Activated naive CD4-positive, alpha-beta T cell treated with anti-CD3 and anti-CD28 coated beads, Interleukin-2, amount 10 ng/mL, durations not matched to agents 7 days and 5 days (primary cell): ENCODE results near the gene CAMK1D.
"Not testable (repeated sequence)": the region's sequence is repeated elsewhere in the genome, so short reads cannot be mapped to it uniquely, and the experiment has no call there.

Experiments used
- CTCF ChIA-PET: fragments of 350-600 bp; sonication (Branson Sonifier 250); formaldehyde crosslinking; loops from one replicate; lab custom pipeline; 2021; ENCODE audit warnings: antibody characterized with exemption; lab: Charles Lee
- DNase-seq: peaks from one replicate; pipeline ENCODE4 v3.0.0-alpha.2; 2020
- H3K27ac Mint-ChIP-seq: one replicate; pipeline ENCODE4 v1.8.0; 2021; ENCODE audit warnings: mild to moderate bottlenecking, moderate library complexity, mixed read lengths
- H3K27me3 Mint-ChIP-seq: one replicate; pipeline ENCODE4 v1.8.0; 2021; ENCODE audit warnings: mild to moderate bottlenecking, mixed read lengths
- H3K36me3 Mint-ChIP-seq: one replicate; pipeline ENCODE4 v1.8.0; 2021; ENCODE audit warnings: mixed read lengths
- H3K4me1 Mint-ChIP-seq: one replicate; pipeline ENCODE4 v1.8.0; 2021; ENCODE audit warnings: mixed read lengths
- H3K4me3 Mint-ChIP-seq: one replicate; pipeline ENCODE4 v1.8.0; 2021; ENCODE audit warnings: mild to moderate bottlenecking, moderate library complexity, mixed read lengths
- H3K9me3 Mint-ChIP-seq: one replicate; pipeline ENCODE4 v1.8.0; 2021; ENCODE audit warnings: mixed read lengths

Gene CAMK1D

DNA sequence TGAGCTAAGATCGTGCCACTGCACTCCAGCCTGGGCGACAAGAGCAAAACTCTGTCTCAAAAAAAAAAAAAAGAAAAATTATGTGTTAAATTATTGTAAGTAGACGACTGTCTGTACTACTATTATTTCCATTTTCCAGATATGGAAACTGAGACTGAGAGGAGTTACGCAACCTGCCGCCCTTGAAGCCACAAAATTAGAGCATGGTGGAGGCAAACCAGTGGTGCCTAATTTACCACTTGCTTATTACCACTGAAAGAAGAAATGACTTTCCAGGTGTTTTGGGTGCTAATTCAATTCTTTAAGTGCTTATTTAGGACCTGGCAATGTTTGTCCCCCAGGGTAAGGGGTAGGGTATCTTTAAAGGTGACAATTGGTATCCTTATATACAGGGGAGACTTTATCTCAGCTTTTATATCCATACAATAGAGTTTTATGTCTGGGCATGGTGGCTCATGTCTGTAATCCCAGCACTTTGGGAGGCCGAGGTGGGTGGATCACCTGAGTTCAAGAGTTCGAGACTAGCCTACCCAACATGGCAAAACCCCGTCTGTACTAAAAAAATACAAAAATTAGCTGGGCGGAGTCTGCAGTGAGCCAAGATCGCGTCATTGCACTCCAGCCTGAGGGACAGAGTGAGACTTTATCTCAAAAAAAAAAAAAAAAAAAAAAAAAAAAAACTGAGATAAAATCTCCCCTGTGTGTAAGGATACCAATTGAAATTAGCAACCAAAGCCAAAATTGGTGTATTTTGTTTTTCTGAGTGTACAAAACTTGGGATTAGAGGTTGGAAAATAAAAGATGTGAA, 16.6 kb upstream of the CAMK1D start:
- Mint-ChIP-seq H3K9me3 (no peaks in the 10 kb centered on the region), H3K27me3 (peaks cover 23% of the 10 kb centered on the region), H3K27ac (no peak overlapping the region), H3K4me3 (no peak overlapping the region), H3K36me3 (no peaks in the 10 kb centered on the region), H3K4me1 (no peaks in the 10 kb centered on the region)
- no peak for DNase-seq
- CTCF ChIA-PET, result no interaction called here

DNA sequence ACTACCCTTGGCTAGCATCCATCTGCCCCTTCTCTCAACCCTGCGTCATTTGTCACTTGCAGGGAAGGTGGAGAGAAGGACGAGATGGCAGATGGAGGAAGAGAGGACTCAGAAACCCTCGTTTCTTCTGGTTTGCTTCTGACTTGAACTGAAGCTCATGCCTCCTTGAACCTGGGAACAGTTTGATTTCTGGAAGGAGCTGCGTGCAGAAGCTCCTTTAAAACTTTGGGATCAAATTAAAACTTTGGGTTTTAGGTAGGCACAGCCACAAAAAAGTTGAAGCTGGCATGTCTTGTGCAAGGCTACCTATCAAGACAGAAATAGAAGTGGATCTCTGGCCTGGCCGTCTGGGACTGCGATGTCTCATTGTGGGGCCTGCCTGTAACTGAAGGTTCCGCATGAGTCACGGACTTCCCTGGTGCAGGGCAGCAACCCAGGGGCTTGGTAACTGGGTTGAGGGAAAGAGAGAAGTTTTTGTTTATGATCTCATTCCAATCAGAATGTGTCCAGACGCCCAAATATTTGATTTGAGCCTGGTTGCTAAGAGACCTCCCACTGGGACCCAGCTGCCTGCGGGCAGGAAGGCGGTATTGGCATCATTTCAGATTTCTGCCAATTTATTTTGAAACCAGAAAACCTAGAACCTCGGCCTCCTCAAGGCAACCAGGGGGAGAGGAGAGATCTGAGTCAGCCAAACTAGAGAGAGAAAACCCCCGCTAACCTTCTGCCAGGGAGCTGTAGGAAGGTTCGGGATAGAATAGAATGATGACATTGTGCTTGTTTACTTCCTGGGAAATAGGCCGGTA, 15.8 kb upstream of the CAMK1D start:
- CTCF ChIA-PET, result no interaction called here
- Mint-ChIP-seq H3K36me3 (no peaks in the 10 kb centered on the region), H3K4me1 (no peaks in the 10 kb centered on the region), H3K4me3 (no peak overlapping the region), H3K27ac (no peak overlapping the region), H3K27me3 (peaks cover 25% of the 10 kb centered on the region), H3K9me3 (no peaks in the 10 kb centered on the region)
- no peak for DNase-seq

DNA sequence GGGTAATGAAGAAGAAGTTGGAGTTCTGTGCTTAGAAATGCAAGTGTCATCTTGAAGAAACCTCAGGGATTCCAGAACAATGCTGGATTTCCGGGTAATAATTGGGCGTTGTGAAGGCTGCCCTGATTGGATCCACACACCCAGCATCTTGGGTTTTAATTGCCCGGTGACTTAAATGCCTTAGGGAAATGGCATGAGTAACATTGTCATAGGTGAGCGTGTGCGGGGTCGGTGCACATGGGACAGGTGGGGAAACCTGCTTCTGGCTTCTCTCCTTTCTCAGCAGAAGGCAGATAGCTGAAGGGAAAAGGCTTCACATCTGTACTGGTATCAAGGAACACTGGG, 15.2 kb upstream of the CAMK1D start:
- Mint-ChIP-seq H3K27ac (no peak overlapping the region), H3K4me1 (no peaks in the 10 kb centered on the region), H3K36me3 (no peaks in the 10 kb centered on the region), H3K9me3 (no peaks in the 10 kb centered on the region), H3K4me3 (no peak overlapping the region), H3K27me3 (peaks cover 25% of the 10 kb centered on the region)
- CTCF ChIA-PET, result no interaction called here
- DNase-seq, result no peak

DNA sequence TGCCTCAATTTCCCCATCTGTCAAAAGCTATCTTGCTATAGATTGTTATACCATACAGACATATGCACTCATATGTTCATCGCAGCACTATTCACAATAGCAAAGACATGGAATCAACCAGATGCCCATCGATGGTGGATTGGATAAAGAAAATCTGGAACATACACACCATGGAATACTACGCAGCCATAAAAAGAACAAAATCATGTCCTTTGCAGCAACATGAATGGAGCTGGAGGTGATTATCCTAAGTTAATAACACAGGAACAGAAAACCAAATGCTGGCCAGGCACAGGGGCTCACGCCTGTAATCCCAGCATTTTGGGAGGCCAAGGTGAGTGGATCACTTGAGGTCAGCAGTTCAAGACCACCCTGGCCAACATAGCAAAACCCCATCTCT, 14.2 kb upstream of the CAMK1D start:
- H3K9me3 Mint-ChIP-seq, DNase-seq, CTCF ChIA-PET, H3K27ac Mint-ChIP-seq, H3K4me1 Mint-ChIP-seq, H3K36me3 Mint-ChIP-seq, H3K4me3 Mint-ChIP-seq: not testable (repeated sequence)
- peaks cover 25% of the 10 kb centered on the region for H3K27me3 Mint-ChIP-seq

DNA sequence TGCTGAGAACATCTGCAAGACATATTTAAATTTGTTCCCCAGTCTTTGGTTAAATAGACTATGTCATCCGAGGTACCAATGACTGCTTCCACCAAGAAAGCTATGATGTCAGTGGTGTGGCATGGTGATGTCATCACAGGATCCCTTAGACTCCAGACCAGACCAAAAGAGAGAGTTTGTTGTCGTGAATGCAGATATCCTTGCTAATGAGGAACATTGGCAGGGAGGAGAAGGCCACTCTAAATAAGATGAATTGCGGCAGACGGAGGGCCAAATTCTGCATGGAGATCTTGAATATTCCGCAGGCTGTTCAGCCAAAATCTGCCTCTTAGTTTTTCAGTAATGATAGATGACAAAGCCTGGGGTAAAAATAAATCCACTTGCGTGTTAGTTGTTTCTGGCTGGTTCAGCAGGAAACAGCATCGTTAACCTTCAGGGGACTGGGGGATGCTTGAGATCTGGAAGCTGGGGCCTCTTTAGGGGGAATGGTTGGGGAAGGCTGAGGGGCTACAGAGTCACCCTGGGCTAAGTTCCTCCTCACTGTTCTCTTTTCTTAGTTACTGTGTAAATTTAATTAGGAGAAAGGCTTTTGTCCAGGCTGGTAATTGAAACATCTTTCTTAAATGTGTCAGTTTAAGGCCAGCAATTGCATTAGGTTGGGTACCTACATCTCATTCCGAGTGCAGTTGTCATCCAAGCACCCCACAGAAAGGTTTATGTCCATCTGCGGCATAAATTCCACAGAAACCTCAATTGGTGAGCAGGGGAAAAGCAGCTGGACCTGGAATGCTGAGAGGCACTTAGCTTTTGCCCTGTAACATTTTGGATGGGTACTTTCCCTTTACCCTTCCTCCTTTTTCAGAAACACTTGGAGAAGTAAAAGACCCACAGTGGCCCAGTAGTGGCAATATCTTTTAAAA, 11.6 kb upstream of the CAMK1D start:
- H3K27me3 Mint-ChIP-seq, result peaks cover 34% of the 10 kb centered on the region
- CTCF ChIA-PET, result interaction anchor here (1.2 kb wide), 1 partner anchor 319 kb away, joined by 3 read pairs; no protein-coding TSS in a partner anchor
- no peak overlapping the region for H3K27ac Mint-ChIP-seq
- no peaks in the 10 kb centered on the region for H3K4me1 Mint-ChIP-seq
- no peaks in the 10 kb centered on the region for H3K36me3 Mint-ChIP-seq
- no peak for DNase-seq
- no peak overlapping the region for H3K4me3 Mint-ChIP-seq
- H3K9me3 Mint-ChIP-seq, result no peaks in the 10 kb centered on the region

DNA sequence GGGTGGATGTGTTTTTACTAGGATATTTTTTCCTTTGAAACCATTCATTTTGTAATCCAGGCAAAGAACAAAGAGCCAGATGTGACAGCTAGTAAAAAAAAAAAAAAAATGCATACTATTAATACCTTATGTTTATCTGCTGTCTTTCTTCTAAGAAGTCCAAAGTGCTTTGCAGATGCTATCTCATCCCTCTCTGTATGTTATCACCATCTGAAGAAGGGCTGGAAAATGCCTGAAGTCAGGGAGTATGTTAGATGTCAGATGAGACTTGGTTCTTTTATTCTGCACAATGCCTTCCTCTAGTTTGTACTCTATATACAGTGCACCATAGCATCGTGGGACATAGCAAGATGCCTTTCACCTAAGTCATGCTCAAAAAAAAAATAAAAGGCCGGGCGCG, 10.4 kb upstream of the CAMK1D start:
- no peak overlapping the region for H3K27ac Mint-ChIP-seq
- peaks cover 39% of the 10 kb centered on the region for H3K27me3 Mint-ChIP-seq
- CTCF ChIA-PET, result no interaction called here
- H3K4me1 Mint-ChIP-seq, result no peaks in the 10 kb centered on the region
- H3K9me3 Mint-ChIP-seq, result no peaks in the 10 kb centered on the region
- no peak overlapping the region for H3K4me3 Mint-ChIP-seq
- H3K36me3 Mint-ChIP-seq, result no peaks in the 10 kb centered on the region
- DNase-seq, result no peak

DNA sequence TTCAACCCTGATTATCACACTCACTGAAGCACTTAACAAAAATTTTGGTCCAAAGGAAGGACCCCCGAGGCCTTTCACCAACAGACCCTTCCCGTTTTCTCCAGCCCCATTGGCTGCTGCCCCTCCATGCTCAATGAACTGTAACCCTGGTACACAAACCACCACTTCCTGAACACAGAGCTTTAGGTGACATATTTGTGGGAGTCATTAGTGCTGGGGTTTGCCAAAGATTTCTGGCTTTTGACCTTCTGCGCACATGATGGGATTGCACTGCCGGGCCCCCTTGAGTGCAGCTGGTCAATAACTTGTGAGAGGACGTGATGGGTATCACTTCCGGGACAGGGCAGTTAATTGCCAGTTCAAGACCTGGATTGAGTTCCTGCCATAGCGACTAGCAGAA, 9.0 kb upstream of the CAMK1D start:
- no peak overlapping the region for H3K27ac Mint-ChIP-seq
- H3K4me1 Mint-ChIP-seq, result peaks cover 5% of the 10 kb centered on the region
- H3K9me3 Mint-ChIP-seq, result no peaks in the 10 kb centered on the region
- peaks cover 44% of the 10 kb centered on the region for H3K27me3 Mint-ChIP-seq
- no peak overlapping the region for H3K4me3 Mint-ChIP-seq
- H3K36me3 Mint-ChIP-seq, result no peaks in the 10 kb centered on the region
- CTCF ChIA-PET, result no interaction called here
- no peak for DNase-seq

DNA sequence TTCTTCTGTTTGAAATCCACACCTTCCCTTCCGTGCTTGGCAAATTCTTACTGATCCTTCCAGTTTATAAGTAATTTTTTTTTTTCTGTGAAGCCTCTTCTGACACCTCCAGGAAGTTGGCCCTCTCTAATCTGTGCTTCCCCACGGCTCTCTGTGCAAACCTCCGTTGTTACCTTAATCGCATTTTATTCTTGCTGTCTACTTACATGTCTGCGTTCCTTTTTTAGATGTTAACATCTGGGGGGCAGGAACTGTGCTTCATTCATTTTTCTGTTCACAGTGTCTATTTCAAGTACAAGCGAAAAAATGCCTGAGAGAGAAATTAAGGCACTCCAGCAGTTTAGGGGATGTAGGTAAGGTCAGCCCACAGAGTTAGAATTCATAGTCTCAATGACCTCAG, 8.4 kb upstream of the CAMK1D start:
- no peak for DNase-seq
- Mint-ChIP-seq H3K4me1 (peaks cover 5% of the 10 kb centered on the region), H3K27ac (no peak overlapping the region), H3K9me3 (no peaks in the 10 kb centered on the region), H3K4me3 (no peak overlapping the region), H3K36me3 (no peaks in the 10 kb centered on the region), H3K27me3 (peaks cover 49% of the 10 kb centered on the region)
- CTCF ChIA-PET, result no interaction called here

DNA sequence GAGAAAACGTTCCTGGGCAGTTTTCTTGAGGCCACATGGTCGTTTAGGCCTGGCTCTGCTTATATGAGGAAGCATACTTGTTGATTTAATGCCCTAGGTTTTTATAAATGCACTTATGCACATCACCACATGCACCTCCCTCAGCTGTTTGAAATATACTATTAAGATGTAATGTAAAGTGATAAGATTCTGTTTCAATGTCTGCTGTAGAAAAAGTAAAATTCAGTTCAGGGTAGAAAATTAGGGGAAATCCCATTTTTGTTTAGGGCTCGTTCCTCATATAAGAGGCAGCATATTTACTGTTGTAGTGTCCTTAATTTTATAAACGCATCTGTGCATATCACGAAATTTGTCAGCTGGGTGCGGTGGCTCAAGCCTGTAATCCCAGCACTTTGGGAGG, 7.8 kb upstream of the CAMK1D start:
- H3K36me3 Mint-ChIP-seq, result no peaks in the 10 kb centered on the region
- H3K9me3 Mint-ChIP-seq, result no peaks in the 10 kb centered on the region
- H3K27ac Mint-ChIP-seq, result no peak overlapping the region
- H3K4me1 Mint-ChIP-seq, result peaks cover 5% of the 10 kb centered on the region
- no peak for DNase-seq
- H3K4me3 Mint-ChIP-seq, result no peak overlapping the region
- H3K27me3 Mint-ChIP-seq, result peaks cover 53% of the 10 kb centered on the region
- CTCF ChIA-PET, result no interaction called here

DNA sequence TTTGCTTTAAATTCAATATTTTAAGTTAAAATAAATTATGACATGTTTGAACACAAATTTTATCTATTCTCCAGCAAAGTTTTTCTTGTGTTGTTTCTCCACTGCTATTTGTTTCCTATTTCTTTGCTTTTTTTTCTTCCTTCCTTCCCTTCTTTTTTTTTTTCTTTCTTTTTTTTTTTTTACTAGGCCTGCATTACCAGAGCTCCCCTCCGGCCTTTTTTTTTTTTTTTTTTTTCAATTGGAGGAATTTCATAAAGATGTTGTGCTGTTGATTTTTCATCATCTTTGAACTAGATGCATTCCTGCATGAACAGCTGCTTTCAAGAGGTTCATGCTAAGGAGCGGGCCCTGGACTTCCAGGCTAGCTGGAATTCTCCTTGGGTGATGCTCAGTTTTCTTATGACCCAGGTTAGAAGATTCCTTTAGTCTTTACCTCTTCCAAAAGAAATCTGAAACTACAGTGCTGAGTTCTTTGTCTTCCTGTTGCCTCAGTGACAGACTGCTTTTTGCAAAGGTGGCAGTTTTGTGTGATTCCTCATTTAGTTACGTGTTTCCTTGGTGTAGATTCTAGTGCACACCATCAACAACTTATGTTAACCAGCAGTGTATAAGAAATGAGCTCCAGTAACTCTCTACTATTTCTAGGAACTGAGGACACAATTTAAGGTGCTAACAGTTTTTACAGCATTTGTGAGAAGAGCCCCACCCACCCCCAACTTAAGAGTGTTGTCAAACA, 4.8 kb upstream of the CAMK1D start:
- Mint-ChIP-seq H3K36me3 (no peaks in the 10 kb centered on the region), H3K4me1 (peaks cover 18% of the 10 kb centered on the region), H3K27ac (no peak overlapping the region), H3K27me3 (peaks cover 69% of the 10 kb centered on the region), H3K9me3 (no peaks in the 10 kb centered on the region), H3K4me3 (no peak overlapping the region)
- DNase-seq, result no peak
- CTCF ChIA-PET, result interaction anchor here (0.6 to 1.4 kb wide), 2 partner anchors 15 to 312 kb away, joined by 3 read pairs; no protein-coding TSS in a partner anchor

DNA sequence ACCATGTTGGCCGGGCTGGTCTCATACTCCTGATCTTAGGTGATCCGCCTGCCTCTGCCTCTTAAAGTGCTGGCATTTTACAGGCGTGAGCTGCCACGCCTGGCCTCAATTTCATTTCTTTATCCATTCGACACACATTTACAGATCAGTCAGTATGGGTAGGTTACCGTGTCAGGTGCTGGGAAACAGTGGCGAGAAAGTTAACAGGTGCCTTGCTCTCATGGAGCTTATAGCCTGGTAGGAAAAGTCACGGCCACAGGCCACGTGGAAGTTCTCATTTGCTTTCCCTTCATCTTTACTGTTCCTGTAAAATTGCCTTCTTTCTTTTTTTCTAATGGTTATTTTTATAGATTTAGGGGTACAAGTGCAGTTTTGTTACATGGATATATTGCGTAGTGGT, 2.6 kb upstream of the CAMK1D start:
- Mint-ChIP-seq H3K36me3 (peaks cover 3% of the 10 kb centered on the region), H3K4me3 (no peak overlapping the region), H3K4me1 (peaks cover 28% of the 10 kb centered on the region), H3K27ac (no peak overlapping the region), H3K27me3 (peaks cover 82% of the 10 kb centered on the region), H3K9me3 (no peaks in the 10 kb centered on the region)
- CTCF ChIA-PET, result interaction anchor here (1.0 to 1.1 kb wide), 2 partner anchors 302 to 753 kb away, joined by 3 read pairs; partner anchors contain the start of gene OPTN
- no peak for DNase-seq

DNA sequence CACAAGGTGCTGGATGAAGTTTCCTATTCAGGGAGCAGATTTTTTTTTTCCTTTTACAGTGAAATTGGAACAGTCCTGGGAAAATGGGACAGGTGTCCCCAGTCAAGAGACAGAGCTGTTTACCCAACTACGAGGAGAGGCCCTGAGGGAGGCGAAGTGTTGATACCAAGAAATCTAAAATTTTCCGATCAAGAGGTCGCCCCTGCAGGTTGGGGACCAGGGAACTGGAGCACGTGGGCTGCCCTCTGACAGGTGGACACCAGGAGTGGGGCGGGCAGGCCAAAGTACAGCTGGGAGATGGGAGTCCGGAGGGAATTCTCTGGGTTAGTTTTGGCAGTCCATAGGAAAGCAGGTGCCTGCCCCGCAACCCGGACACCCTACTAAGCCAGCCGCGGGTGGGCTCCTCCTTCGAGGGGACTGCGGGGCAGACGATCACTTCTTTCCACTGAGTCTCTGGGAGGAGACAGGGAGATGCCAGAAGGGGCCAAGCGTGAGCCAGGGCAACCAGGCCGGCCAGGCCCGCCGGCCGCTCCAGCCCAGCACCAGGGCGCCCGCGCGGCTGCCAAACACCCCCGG, 965 bp upstream of the CAMK1D start:
- Mint-ChIP-seq H3K27ac (peak overlapping the region; percentile 85), H3K4me3 (peak overlapping the region; percentile 79), H3K27me3 (peaks cover 83% of the 10 kb centered on the region), H3K36me3 (peaks cover 3% of the 10 kb centered on the region), H3K9me3 (no peaks in the 10 kb centered on the region), H3K4me1 (peaks cover 29% of the 10 kb centered on the region)
- CTCF ChIA-PET, result interaction anchor here (1.4 to 1.6 kb wide), 2 partner anchors 84 to 136 kb away, joined by 3 to 4 read pairs; no protein-coding TSS in a partner anchor
- no peak for DNase-seq

DNA sequence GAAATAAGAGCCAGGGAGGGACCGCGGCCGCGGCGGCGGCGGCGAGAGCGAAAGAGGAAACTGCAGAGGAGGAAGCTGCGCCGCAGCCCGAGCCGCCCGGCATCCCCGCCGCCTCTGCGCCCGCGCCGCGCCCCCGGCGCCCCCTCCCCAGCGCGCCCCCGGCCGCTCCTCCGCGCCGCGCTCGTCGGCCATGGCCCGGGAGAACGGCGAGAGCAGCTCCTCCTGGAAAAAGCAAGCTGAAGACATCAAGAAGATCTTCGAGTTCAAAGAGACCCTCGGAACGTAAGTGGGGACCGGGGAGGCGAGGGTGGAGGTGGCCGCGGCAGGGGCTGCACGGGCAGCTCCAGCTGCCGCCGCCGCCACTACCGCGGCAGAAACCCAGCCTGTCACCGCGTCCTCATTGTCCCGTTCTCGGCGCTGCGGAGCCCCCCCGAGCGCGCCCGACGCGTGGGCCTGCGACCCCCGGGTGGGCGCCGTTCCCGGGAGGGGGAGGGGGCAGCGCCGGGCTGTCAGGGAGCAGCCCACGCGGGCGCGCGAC, 351 bp downstream of the CAMK1D start:
- H3K9me3 Mint-ChIP-seq, result no peaks in the 10 kb centered on the region
- peak overlapping the region; percentile 97 for H3K27ac Mint-ChIP-seq
- H3K36me3 Mint-ChIP-seq, result peaks cover 3% of the 10 kb centered on the region
- peaks cover 26% of the 10 kb centered on the region for H3K4me1 Mint-ChIP-seq
- CTCF ChIA-PET, result interaction anchor here (0.5 to 1.6 kb wide), 4 partner anchors 55 to 135 kb away, joined by 3 to 4 read pairs (median 4); no protein-coding TSS in a partner anchor
- peaks cover 80% of the 10 kb centered on the region for H3K27me3 Mint-ChIP-seq
- peak overlapping the region; percentile 94 for H3K4me3 Mint-ChIP-seq
- no peak for DNase-seq
